GM13976 (cell line): ENCODE results near the gene HERC2.

Experiments
- DNase-seq: peaks from one replicate; pipeline ENCODE4 v3.0.0; 2012; ENCODE audit warnings: low spot score
- CTCF ChIP-seq: IDR thresholded peaks from 2 replicates; pipeline ENCODE4 v1.5.1; 2012; ENCODE audit warnings: borderline replicate concordance, mild to moderate bottlenecking; ENCODE audit not compliant: insufficient read depth; ENCODE audit errors: extremely low read depth, missing control alignments, control extremely low read depth
- in situ Hi-C: fragments of 300-500 bp; cut with MboI; formaldehyde crosslinking; loops from one replicate; pipeline ENCODE4 v1.12.0; 2022; ENCODE audit warnings: low sequenced_read_pairs, mixed read lengths, inconsistent platforms; ENCODE audit not compliant: unreplicated experiment

The HERC2 gene

DNA sequence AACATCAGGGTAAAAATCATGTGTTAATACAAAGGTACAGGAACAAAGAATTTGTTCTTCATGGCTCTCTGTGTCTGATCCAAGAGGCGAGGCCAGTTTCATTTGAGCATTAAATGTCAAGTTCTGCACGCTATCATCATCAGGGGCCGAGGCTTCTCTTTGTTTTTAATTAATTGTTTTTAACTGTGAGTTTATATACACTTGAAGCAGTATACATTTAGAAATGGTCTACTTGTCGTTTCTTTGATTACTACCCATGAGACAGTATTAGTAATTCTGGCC is 201.7 kb downstream of the HERC2 start:
- no peak for DNase-seq
- in situ Hi-C loops, result no loop called here
- no peak for TF ChIP-seq CTCF

DNA sequence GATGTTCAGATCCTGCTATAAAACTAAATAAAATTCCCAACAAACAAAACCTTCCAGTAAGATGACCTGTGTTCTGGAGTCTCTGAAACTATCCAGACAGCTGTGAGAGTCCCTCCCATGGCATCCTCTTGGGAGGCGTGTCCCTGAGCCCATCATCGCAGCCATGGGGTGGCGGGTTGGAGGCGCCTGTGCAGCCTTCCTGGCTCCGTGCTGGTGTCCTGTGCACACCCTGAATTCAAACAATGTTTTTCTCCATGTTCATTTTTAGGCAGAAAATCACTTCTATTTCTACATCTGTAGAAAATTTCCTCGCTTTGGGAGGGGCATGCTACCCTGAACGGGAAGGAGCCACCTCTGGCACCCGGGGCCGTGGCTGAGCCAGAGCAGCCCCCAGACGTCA is 203.4 kb downstream of the HERC2 start:
- no peak for TF ChIP-seq CTCF
- in situ Hi-C loops, result no loop called here
- DNase-seq, result no peak

- DNase-seq, result no peak
- TF ChIP-seq CTCF, result no peak
- in situ Hi-C loops, result no loop called here
These were observed 203.9 kb downstream of the HERC2 start for GRCh38 chr15:28118083-28118482.

- in situ Hi-C loops, result no loop called here
- no peak for TF ChIP-seq CTCF
- no peak for DNase-seq
These were observed 204.5 kb downstream of the HERC2 start for GRCh38 chr15:28117432-28117990.

DNA sequence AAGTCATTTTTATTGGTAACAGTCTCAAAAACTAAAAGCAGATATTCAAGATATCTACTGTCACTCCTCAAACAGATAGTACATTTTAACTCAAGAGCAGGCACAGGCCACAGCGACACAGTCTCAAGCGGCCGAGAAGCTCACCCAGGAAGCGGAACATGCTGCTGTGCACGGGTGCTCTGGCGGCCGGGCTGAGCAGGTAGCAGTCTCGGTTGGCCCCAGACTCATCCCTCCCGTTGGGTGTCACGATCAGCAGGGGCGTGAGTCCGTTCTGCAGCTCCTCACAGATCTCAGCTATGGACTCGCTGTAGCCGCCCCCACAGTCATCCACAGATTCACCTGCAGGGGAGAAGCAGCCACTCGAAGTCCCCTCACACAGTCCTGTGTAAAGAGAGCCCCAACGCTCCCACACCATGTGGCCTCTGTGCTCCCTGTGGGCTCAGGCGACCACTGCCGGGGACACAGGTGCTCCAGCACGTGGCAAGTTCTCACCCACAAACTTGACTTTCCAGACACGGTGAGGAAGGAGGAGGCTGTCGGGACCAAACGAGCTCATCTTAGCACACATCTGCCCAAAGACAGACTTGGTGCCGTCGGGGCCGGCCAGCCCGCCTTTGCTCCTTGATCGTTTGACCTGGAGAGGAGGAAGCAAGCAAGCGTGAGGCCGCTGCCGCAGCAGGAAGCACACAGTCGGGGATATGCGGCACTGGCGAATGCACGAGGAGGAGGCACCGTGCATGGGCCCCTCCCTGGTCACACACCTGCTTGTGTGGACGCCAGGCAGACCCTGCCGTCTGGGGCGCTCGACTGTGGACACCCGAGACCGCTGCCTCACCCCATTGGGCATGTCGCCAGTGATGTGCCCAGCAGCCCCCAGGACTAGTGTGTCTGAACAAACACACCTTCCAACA is 205.2 kb downstream of the HERC2 start:
- in situ Hi-C loops, result no loop called here
- no peak for DNase-seq
- TF ChIP-seq CTCF, result no peak

- DNase-seq, result no peak
- TF ChIP-seq CTCF, result no peak
- in situ Hi-C loops, result no loop called here
These were observed 206.1 kb downstream of the HERC2 start for GRCh38 chr15:28115871-28116270.
